Prostate gland (tissue), 2 donors: ENCODE data around the gene TMEM18. TPM values are rescaled to one million over a fixed set of nuclear protein-coding genes. Genes with fewer than 3 reads are reported as not detected.
A peak's percentile ranks its signal among the peaks of the same experiment; 100 is the strongest.

Source experiments
- DNase-seq: peaks from one replicate; pipeline ENCODE4 v3.0.0-alpha.2; 2019; ENCODE audit warnings: low spot score
- H3K27ac ChIP-seq, 2 donors: fragments of 200-600 bp; sonication (generic); 2 replicates each; pipeline ENCODE4 v1.5.1; 2017 to 2019
- H3K27me3 ChIP-seq: fragments of 200-600 bp; sonication (generic); replicated peaks from 2 replicates; pipeline ENCODE4 v1.5.1; 2019; ENCODE audit not compliant: insufficient read depth
- H3K36me3 ChIP-seq, 2 donors: fragments of 200-600 bp; sonication (generic); 1 replicate in 1 of 2; 2 replicates in 1 of 2; pipeline versions ENCODE4 v1.5.1 to v1.8.1; 2017 to 2019
- H3K4me1 ChIP-seq: fragments of 200-600 bp; sonication (generic); replicated peaks from 2 replicates; pipeline ENCODE4 v1.5.1; 2019
- H3K4me3 ChIP-seq, 2 donors: fragments of 200-600 bp; sonication (generic); 2 replicates each; pipeline ENCODE4 v1.5.1; 2017 to 2019
- H3K9me3 ChIP-seq: fragments of 200-600 bp; sonication (generic); 2 replicates; pipeline ENCODE4 v1.5.1; 2017
- CTCF ChIP-seq, 4 experiments: fragments of 200-600 bp in 2 of 4; fragments of 450-650 bp in 2 of 4; sonication (generic) in 2 of 4; IDR thresholded peaks; 1 replicate in 3 of 4; 2 replicates in 1 of 4; pipeline ENCODE4 v1.5.1; 2016 to 2019; ENCODE audit warnings: antibody characterized with exemption in 4 of 4, mild to moderate bottlenecking in 2 of 4, moderate library complexity in 2 of 4
- POLR2A ChIP-seq: fragments of 450-650 bp; IDR thresholded peaks from one replicate; pipeline ENCODE4 v1.6.1; 2016; ENCODE audit warnings: antibody characterized with exemption, mild to moderate bottlenecking
- POLR2AphosphoS5 ChIP-seq: sonication (generic); formaldehyde crosslinking; IDR thresholded peaks from one replicate; pipeline ENCODE4 v1.6.1; 2017; ENCODE audit warnings: antibody characterized with exemption
- WGBS: methylation state at CpG from one replicate; pipeline ENCODE4 v1.1.5; 2018; 5-methylcytosine and 5-hydroxymethylcytosine counted together
- intact Hi-C: fragments of 100-400 bp; cut with DNase I; formaldehyde crosslinking; loops from one replicate; pipeline ENCODE4 v1.14.2; 2022
- total RNA-seq, 2 donors: library from RNA; depleted of rRNA; stranded (reverse); fragments of >200 nt; gene quantifications; one replicate each; pipeline ENCODE4 v1.1.0, GENCODE V29; 2016

The TMEM18 gene
- total RNA-seq, 2 donors from 2014 or later: 17.7 to 19.3 TPM

GRCh38 chr2:714005-714741, 37.0 kb upstream of the TMEM18 start:
- Histone ChIP-seq H3K4me3 (no peak overlapping the region), H3K27me3 (no peaks in the 10 kb centered on the region), H3K4me1 (no peaks in the 10 kb centered on the region), H3K36me3 (no peaks in the 10 kb centered on the region), H3K27ac (no peak overlapping the region), H3K9me3 (no peaks in the 10 kb centered on the region)
- peak; percentile 39 for DNase-seq
- WGBS: 72% methylated on average over 17 of the region's 17 CpGs
- peak; percentile 21 for TF ChIP-seq POLR2AphosphoS5
- peak in 3 of 4 experiments; percentile 48 to 52 (median 52) for TF ChIP-seq CTCF (IDR thresholded peaks at IDR 0.05)
- TF ChIP-seq POLR2A: no peak
- intact Hi-C loops: loop anchor here (5.0 kb wide), 1 partner anchor 833 kb away; no protein-coding TSS in a partner anchor

GRCh38 chr2:710867-711665, 33.9 kb upstream of the TMEM18 start:
- no peak for TF ChIP-seq POLR2A
- no peak for TF ChIP-seq CTCF (IDR thresholded peaks at IDR 0.05)
- no peak for TF ChIP-seq POLR2AphosphoS5
- H3K27me3 ChIP-seq: no peaks in the 10 kb centered on the region
- peaks cover 3% of the 10 kb centered on the region for H3K4me1 ChIP-seq
- no peaks in the 10 kb centered on the region for H3K9me3 ChIP-seq
- no peak overlapping the region for H3K4me3 ChIP-seq
- no peak overlapping the region for H3K27ac ChIP-seq
- DNase-seq: no peak
- H3K36me3 ChIP-seq: no peaks in the 10 kb centered on the region
- intact Hi-C loops: loop anchor here (5.0 kb wide), 1 partner anchor 836 kb away; no protein-coding TSS in a partner anchor
- 44% methylated on average over 5 of the region's 5 CpGs for WGBS

- H3K27me3 ChIP-seq: no peaks in the 10 kb centered on the region
These were observed 32.0 kb upstream of the TMEM18 start for GRCh38 chr2:709138-709765.

GRCh38 chr2:708667-709066, 31.5 kb upstream of the TMEM18 start:
- Histone ChIP-seq H3K27me3 (no peaks in the 10 kb centered on the region), H3K4me1 (peaks cover 3% of the 10 kb centered on the region), H3K4me3 (no peak overlapping the region), H3K36me3 (no peaks in the 10 kb centered on the region), H3K9me3 (no peaks in the 10 kb centered on the region), H3K27ac (no peak overlapping the region)
- DNase-seq: no peak
- WGBS: 85% methylated on average over 18 of the region's 18 CpGs
- intact Hi-C loops: no loop called here
- TF ChIP-seq POLR2A: no peak
- TF ChIP-seq CTCF (IDR thresholded peaks at IDR 0.05): no peak
- no peak for TF ChIP-seq POLR2AphosphoS5

More at GRCh38 chr2:709138-709765, 32.0 kb upstream of the TMEM18 start:
- Histone ChIP-seq H3K4me1 (peaks cover 3% of the 10 kb centered on the region), H3K36me3 (no peaks in the 10 kb centered on the region), H3K4me3 (no peak overlapping the region), H3K27ac (no peak overlapping the region), H3K9me3 (no peaks in the 10 kb centered on the region)
- 58% methylated on average over 23 of the region's 23 CpGs for WGBS
- no peak for TF ChIP-seq POLR2A
- no peak for TF ChIP-seq CTCF (IDR thresholded peaks at IDR 0.05)
- no peak for TF ChIP-seq POLR2AphosphoS5
- intact Hi-C loops: no loop called here
- no peak for DNase-seq
